ENCODE data around the gene RARA.

- TF ChIP-seq CTCF (conservative IDR thresholded peaks at IDR 0.05; ENCODE audit: low read length) (no peak), EZH2phosphoT487 (IDR thresholded peaks at IDR 0.05; ENCODE audit: borderline replicate concordance) (no peak)
Measured at GRCh38 chr17:40363111-40363827, 54.3 kb downstream of the RARA start.
